Endometrial microvascular endothelial cells (primary cell): ENCODE data around the gene PON1. TPM values are rescaled to one million over a fixed set of nuclear protein-coding genes. Genes with fewer than 3 reads are reported as not detected.

Experiments
- in situ Hi-C: cut with HindIII; loops from 2 replicates; pipeline ENCODE4 v1.10.0; 2017; ENCODE audit warnings: low sequenced_read_pairs, low pct_unique_long_range_greater_than_20kb; ENCODE audit errors: inconsistent ontology term
- total RNA-seq: library from RNA; depleted of rRNA; stranded (reverse); fragments of >200 nt; gene quantifications from one replicate; pipeline ENCODE4 v1.2.3, GENCODE V29; 2015; ENCODE audit errors: inconsistent ontology term

The PON1 gene
- total RNA-seq, 1 donor from 2014 or later = not detected

- in situ Hi-C loops = no loop called here
These were observed 58.7 kb downstream of the PON1 start for GRCh38 chr7:95265634-95266033.

GRCh38 chr7:95264363-95264891, 59.9 kb downstream of the PON1 start:
- in situ Hi-C loops = no loop called here

- in situ Hi-C loops = no loop called here
These were observed 60.5 kb downstream of the PON1 start for GRCh38 chr7:95263785-95264362.

GRCh38 chr7:95262875-95263274, 61.5 kb downstream of the PON1 start:
- in situ Hi-C loops = no loop called here

- in situ Hi-C loops = no loop called here
These were observed 62.4 kb downstream of the PON1 start for GRCh38 chr7:95261895-95262415.

- in situ Hi-C loops = no loop called here
These were observed 68.6 kb downstream of the PON1 start for GRCh38 chr7:95255691-95256090.

GRCh38 chr7:95253986-95254385, 70.3 kb downstream of the PON1 start:
- in situ Hi-C loops = no loop called here

- in situ Hi-C loops = no loop called here
These were observed 72.4 kb downstream of the PON1 start for GRCh38 chr7:95251966-95252365.

- in situ Hi-C loops = no loop called here
These were observed 73.8 kb downstream of the PON1 start for GRCh38 chr7:95250571-95250970.

Other genes with a start within 250 kb of the PON1 start
- gene PON3, start 71.8 kb upstream of the PON1 start, total RNA-seq = not detected
- gene PON2, start 110.5 kb upstream of the PON1 start, total RNA-seq = 133 TPM
- not detected for gene ASB4, start 161.4 kb upstream of the PON1 start, total RNA-seq